HEK293 (cell line): Measurements from ENCODE around the gene SRSF9.

Experiments
- CTCF ChIA-PET: fragments of 350-600 bp; formaldehyde crosslinking; extraction: SDS; loops from one replicate; lab custom pipeline; 2021; ENCODE audit warnings: antibody characterized with exemption; lab: Yijun Ruan, JAX
- POLR2A ChIA-PET: fragments of 300-600 bp; formaldehyde crosslinking; extraction: SDS; loops from one replicate; lab custom pipeline; 2020; ENCODE audit warnings: antibody characterized with exemption, inconsistent platforms; lab: Yijun Ruan, JAX
- H3K27ac ChIP-seq: fragments of 200-500 bp; sonication (Bioruptor generic); 2 replicates; pipeline ENCODE4 v1.5.1; 2014; ENCODE audit warnings: low read depth, low read length, control low read depth, inconsistent platforms; ENCODE audit errors: extremely low read depth
- H3K36me3 ChIP-seq, 2 experiments: fragments of 200-500 bp in 1 of 2; sonication (Bioruptor generic) in 1 of 2; 1 replicate in 1 of 2; 2 replicates in 1 of 2; pipeline ENCODE4 v1.5.1; 2014 to 2017; ENCODE audit warnings: inconsistent platforms in 2 of 2, low read length in 2 of 2; ENCODE audit not compliant: control insufficient read depth in 2 of 2, insufficient read depth in 1 of 2
- H3K4me1 ChIP-seq: fragments of 200-500 bp; sonication (Bioruptor generic); 2 replicates; pipeline ENCODE4 v1.5.1; 2014; ENCODE audit warnings: mild to moderate bottlenecking, low read length, inconsistent platforms; ENCODE audit not compliant: control insufficient read depth, insufficient read depth
- H3K4me3 ChIP-seq: 2 replicates; pipeline ENCODE4 v1.5.1; 2011; ENCODE audit warnings: low read depth, mild to moderate bottlenecking, control low read depth, low read length, moderate library complexity
- H3K9me3 ChIP-seq: fragments of 200-500 bp; sonication (Bioruptor generic); 2 replicates; pipeline ENCODE4 v1.5.1; 2014; ENCODE audit warnings: low read depth, low read length, inconsistent platforms; ENCODE audit not compliant: control insufficient read depth, insufficient read depth
- EGR2 ChIP-seq: fragments of 450-650 bp; formaldehyde crosslinking; IDR thresholded peaks from 2 replicates; pipeline ENCODE4 v1.5.1; 2016; ENCODE audit warnings: low read depth, missing biosample characterization, missing genetic modification characterization
- GLIS2 ChIP-seq: fragments of 450-650 bp; formaldehyde crosslinking; IDR thresholded peaks from 2 replicates; pipeline ENCODE4 v1.5.1; 2016; ENCODE audit warnings: missing biosample characterization, missing genetic modification characterization
- MYNN ChIP-seq: fragments of 450-650 bp; formaldehyde crosslinking; IDR thresholded peaks from 2 replicates; pipeline ENCODE4 v1.5.1; 2016; ENCODE audit warnings: missing biosample characterization, missing genetic modification characterization, borderline replicate concordance
- SCRT1 ChIP-seq: fragments of 450-650 bp; formaldehyde crosslinking; IDR thresholded peaks from 2 replicates; pipeline ENCODE4 v1.5.1; 2016; ENCODE audit warnings: missing biosample characterization, missing genetic modification characterization, borderline replicate concordance
- ZBTB1 ChIP-seq: fragments of 450-650 bp; formaldehyde crosslinking; IDR thresholded peaks from 2 replicates; pipeline ENCODE4 v1.5.1; 2016; ENCODE audit warnings: missing biosample characterization, missing genetic modification characterization
- ZBTB8A ChIP-seq: fragments of 450-650 bp; formaldehyde crosslinking; IDR thresholded peaks from 2 replicates; pipeline ENCODE4 v1.5.1; 2016; ENCODE audit warnings: missing biosample characterization, missing genetic modification characterization
- ZFP3 ChIP-seq: fragments of 450-650 bp; formaldehyde crosslinking; IDR thresholded peaks from 2 replicates; pipeline ENCODE4 v1.5.1; 2016; ENCODE audit warnings: low read depth, missing biosample characterization, missing genetic modification characterization
- ZIC2 ChIP-seq: fragments of 450-650 bp; formaldehyde crosslinking; IDR thresholded peaks from 2 replicates; pipeline ENCODE4 v1.5.1; 2016; ENCODE audit warnings: missing biosample characterization, missing genetic modification characterization
- ZNF146 ChIP-seq: fragments of 450-650 bp; formaldehyde crosslinking; IDR thresholded peaks from 2 replicates; pipeline ENCODE4 v1.5.1; 2016; ENCODE audit warnings: missing biosample characterization, missing genetic modification characterization
- ZNF223 ChIP-seq: fragments of 450-650 bp; formaldehyde crosslinking; IDR thresholded peaks from 2 replicates; pipeline ENCODE4 v1.5.1; 2016; ENCODE audit warnings: missing biosample characterization, missing genetic modification characterization
- ZNF23 ChIP-seq: fragments of 450-650 bp; formaldehyde crosslinking; IDR thresholded peaks from 2 replicates; pipeline ENCODE4 v1.5.1; 2016; ENCODE audit warnings: missing biosample characterization, missing genetic modification characterization, borderline replicate concordance
- ZNF24 ChIP-seq: fragments of 450-650 bp; formaldehyde crosslinking; IDR thresholded peaks from 2 replicates; pipeline ENCODE4 v1.5.1; 2016; ENCODE audit warnings: missing biosample characterization, missing genetic modification characterization
- ZNF274 ChIP-seq, 2 experiments: fragments of 200-500 bp in 1 of 2; fragments of 450-650 bp in 1 of 2; sonication (Bioruptor generic) in 1 of 2; formaldehyde crosslinking in 1 of 2; IDR thresholded peaks; 2 replicates each; pipeline versions ENCODE4 v1.5.1 to v1.6.1; 2014 to 2016; ENCODE audit warnings: borderline replicate concordance in 1 of 2, inconsistent platforms in 1 of 2, low read length in 1 of 2, missing biosample characterization in 1 of 2, missing genetic modification characterization in 1 of 2
- ZNF37A ChIP-seq: fragments of 450-650 bp; IDR thresholded peaks from 2 replicates; pipeline ENCODE4 v1.5.1; 2018; ENCODE audit warnings: missing biosample characterization, missing genetic modification characterization
- ZNF433 ChIP-seq: fragments of 450-650 bp; formaldehyde crosslinking; IDR thresholded peaks from 2 replicates; pipeline ENCODE4 v1.5.1; 2016; ENCODE audit warnings: missing biosample characterization, missing genetic modification characterization, low read depth
- ZNF501 ChIP-seq: fragments of 450-650 bp; formaldehyde crosslinking; IDR thresholded peaks from 2 replicates; pipeline ENCODE4 v1.5.1; 2016; ENCODE audit warnings: missing biosample characterization, missing genetic modification characterization
- ZNF510 ChIP-seq: fragments of 450-650 bp; formaldehyde crosslinking; IDR thresholded peaks from 2 replicates; pipeline ENCODE4 v1.5.1; 2018; ENCODE audit warnings: mild to moderate bottlenecking, missing genetic modification characterization, missing biosample characterization; ENCODE audit not compliant: insufficient replicate concordance
- ZNF560 ChIP-seq: fragments of 450-650 bp; formaldehyde crosslinking; IDR thresholded peaks from 2 replicates; pipeline ENCODE4 v1.5.1; 2017; ENCODE audit warnings: missing biosample characterization, missing genetic modification characterization, borderline replicate concordance
- ZNF626 ChIP-seq: fragments of 450-650 bp; sonication (Bioruptor Pico); formaldehyde crosslinking; IDR thresholded peaks from 2 replicates; pipeline ENCODE4 v1.5.1; 2018; ENCODE audit warnings: missing biosample characterization, missing genetic modification characterization, inconsistent platforms
- ZNF629 ChIP-seq: fragments of 450-650 bp; formaldehyde crosslinking; IDR thresholded peaks from 2 replicates; pipeline ENCODE4 v1.5.1; 2017; ENCODE audit warnings: missing biosample characterization, missing genetic modification characterization
- ZNF677 ChIP-seq: fragments of 450-650 bp; IDR thresholded peaks from 2 replicates; pipeline ENCODE4 v1.5.0; 2018; ENCODE audit warnings: missing biosample characterization, mild to moderate bottlenecking, missing genetic modification characterization, moderate library complexity
- ZNF747 ChIP-seq: fragments of 450-650 bp; formaldehyde crosslinking; IDR thresholded peaks from 2 replicates; pipeline ENCODE4 v1.5.1; 2016; ENCODE audit warnings: missing biosample characterization, missing genetic modification characterization
- ZSCAN16 ChIP-seq: fragments of 450-650 bp; formaldehyde crosslinking; IDR thresholded peaks from 2 replicates; pipeline ENCODE4 v1.5.1; 2016; ENCODE audit warnings: missing biosample characterization, missing genetic modification characterization
- ZXDB ChIP-seq: fragments of 450-650 bp; formaldehyde crosslinking; IDR thresholded peaks from 2 replicates; pipeline ENCODE4 v1.5.1; 2016; ENCODE audit warnings: missing biosample characterization, missing genetic modification characterization
- TF ChIP-seq, protein P1 (sequence below): fragments of 450-650 bp; IDR thresholded peaks from 2 replicates; pipeline ENCODE4 v1.5.1; 2018; ENCODE audit warnings: missing biosample characterization, missing genetic modification characterization
- TF ChIP-seq, protein P2 (sequence below): sonication (generic); formaldehyde crosslinking; IDR thresholded peaks from 2 replicates; pipeline ENCODE4 v1.8.1; 2022; ENCODE audit warnings: mild to moderate bottlenecking, moderate library complexity, missing genetic modification reagents
- TF ChIP-seq, protein P3 (sequence below): fragments of 450-650 bp; formaldehyde crosslinking; IDR thresholded peaks from 2 replicates; pipeline ENCODE4 v1.5.1; 2016; ENCODE audit warnings: missing biosample characterization, missing genetic modification characterization, low read depth
- TF ChIP-seq, protein P4 (sequence below): fragments of 450-650 bp; formaldehyde crosslinking; IDR thresholded peaks from 2 replicates; pipeline ENCODE4 v1.5.1; 2016; ENCODE audit warnings: missing biosample characterization, missing genetic modification characterization, borderline replicate concordance

The SRSF9 gene, protein sequence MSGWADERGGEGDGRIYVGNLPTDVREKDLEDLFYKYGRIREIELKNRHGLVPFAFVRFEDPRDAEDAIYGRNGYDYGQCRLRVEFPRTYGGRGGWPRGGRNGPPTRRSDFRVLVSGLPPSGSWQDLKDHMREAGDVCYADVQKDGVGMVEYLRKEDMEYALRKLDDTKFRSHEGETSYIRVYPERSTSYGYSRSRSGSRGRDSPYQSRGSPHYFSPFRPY

DNA sequence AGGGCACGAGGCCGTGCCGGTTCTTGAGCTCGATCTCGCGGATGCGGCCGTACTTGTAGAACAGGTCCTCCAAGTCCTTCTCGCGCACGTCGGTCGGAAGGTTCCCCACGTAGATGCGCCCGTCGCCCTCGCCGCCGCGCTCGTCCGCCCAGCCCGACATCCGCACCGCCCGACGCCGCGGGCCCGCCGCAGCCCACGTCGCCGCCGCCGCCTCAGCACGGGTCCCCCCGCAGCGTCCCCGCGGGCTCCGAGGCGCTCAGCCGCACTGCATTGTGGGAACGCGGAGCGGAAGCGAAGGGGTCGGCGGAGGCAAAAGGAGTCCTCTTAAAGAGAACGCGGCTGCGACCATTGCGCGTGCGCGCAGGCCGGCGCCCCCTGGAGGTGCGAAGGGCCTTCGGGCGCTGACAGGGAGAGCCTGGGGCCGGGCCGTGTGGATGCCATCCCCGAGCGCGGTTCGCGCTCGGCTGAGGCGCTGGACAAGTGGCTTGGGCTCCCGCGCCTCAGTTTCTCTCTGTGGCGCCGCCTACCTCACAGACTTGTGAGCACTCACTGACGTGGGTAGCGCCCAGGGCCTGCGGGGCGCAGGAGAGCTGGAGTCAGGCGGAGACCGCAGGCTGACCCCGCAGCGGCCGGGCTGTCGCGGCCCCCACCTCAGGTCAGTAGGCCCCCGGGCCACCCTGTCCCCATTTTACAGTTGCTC, at the start of gene SRSF9:
Gene SRSF9 (minus strand): TSS at position 299 of the 700 bp plus-strand sequence. CDS start 139 bp downstream, at position 160.
- ChIA-PET CTCF (interaction anchor here (0.6 to 1.9 kb wide), 12 partner anchors 11 to 1198 kb away, joined by 3 to 10 read pairs (median 4); partner anchors contain the start of genes COX6A1 and POP5), POLR2A (interaction anchor here (0.5 to 4.7 kb wide), 12 partner anchors 8 to 267 kb away, joined by 3 to 38 read pairs (median 4); partner anchors contain the start of genes COQ5, DYNLL1, POP5 and RNU4-2)
- Histone ChIP-seq H3K27ac (peak within 1 kb of the TSS; percentile 99), H3K36me3 (peaks cover 26 to 32% of the 10 kb centered on the region in 2 experiments), H3K4me3 (peak within 1 kb of the TSS; percentile 96), H3K4me1 (peaks cover 14% of the 10 kb centered on the region; the same call in 1 of the 2 replicates), H3K9me3 (no peaks in the 10 kb centered on the region)
- TF ChIP-seq, protein P1, sequence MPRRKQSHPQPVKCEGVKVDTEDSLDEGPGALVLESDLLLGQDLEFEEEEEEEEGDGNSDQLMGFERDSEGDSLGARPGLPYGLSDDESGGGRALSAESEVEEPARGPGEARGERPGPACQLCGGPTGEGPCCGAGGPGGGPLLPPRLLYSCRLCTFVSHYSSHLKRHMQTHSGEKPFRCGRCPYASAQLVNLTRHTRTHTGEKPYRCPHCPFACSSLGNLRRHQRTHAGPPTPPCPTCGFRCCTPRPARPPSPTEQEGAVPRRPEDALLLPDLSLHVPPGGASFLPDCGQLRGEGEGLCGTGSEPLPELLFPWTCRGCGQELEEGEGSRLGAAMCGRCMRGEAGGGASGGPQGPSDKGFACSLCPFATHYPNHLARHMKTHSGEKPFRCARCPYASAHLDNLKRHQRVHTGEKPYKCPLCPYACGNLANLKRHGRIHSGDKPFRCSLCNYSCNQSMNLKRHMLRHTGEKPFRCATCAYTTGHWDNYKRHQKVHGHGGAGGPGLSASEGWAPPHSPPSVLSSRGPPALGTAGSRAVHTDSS (tag by site-specific recombination) = no peak
- TF ChIP-seq ZXDB (tag by site-specific recombination) = peak; percentile 85
- peak; percentile 76 for TF ChIP-seq ZNF501 (tag by site-specific recombination)
- peak; percentile 87 for TF ChIP-seq ZBTB8A (tag by site-specific recombination)
- no peak for TF ChIP-seq ZNF560 (tag by site-specific recombination)
- no peak for TF ChIP-seq ZNF433 (tag by site-specific recombination)
- 0 out of 2 replicates have a peak, but pooled peaks have one; percentile 31 for TF ChIP-seq ZNF24 (tag by site-specific recombination)
- peak; percentile 20; the same call in 1 of the 2 replicates for TF ChIP-seq ZNF629 (tag by site-specific recombination)
- TF ChIP-seq, protein P2, sequence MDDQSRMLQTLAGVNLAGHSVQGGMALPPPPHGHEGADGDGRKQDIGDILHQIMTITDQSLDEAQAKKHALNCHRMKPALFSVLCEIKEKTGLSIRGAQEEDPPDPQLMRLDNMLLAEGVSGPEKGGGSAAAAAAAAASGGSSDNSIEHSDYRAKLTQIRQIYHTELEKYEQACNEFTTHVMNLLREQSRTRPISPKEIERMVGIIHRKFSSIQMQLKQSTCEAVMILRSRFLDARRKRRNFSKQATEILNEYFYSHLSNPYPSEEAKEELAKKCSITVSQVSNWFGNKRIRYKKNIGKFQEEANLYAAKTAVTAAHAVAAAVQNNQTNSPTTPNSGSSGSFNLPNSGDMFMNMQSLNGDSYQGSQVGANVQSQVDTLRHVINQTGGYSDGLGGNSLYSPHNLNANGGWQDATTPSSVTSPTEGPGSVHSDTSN (CRISPR knock-in tag) = peak; percentile 64; the same call in 1 of the 2 replicates
- TF ChIP-seq EGR2 (tag by site-specific recombination) = no peak
- no peak for TF ChIP-seq ZBTB1 (tag by site-specific recombination)
- TF ChIP-seq ZNF37A (tag by site-specific recombination) = 0 out of 2 replicates have a peak, but pooled peaks have one; percentile 35
- TF ChIP-seq, protein P3, sequence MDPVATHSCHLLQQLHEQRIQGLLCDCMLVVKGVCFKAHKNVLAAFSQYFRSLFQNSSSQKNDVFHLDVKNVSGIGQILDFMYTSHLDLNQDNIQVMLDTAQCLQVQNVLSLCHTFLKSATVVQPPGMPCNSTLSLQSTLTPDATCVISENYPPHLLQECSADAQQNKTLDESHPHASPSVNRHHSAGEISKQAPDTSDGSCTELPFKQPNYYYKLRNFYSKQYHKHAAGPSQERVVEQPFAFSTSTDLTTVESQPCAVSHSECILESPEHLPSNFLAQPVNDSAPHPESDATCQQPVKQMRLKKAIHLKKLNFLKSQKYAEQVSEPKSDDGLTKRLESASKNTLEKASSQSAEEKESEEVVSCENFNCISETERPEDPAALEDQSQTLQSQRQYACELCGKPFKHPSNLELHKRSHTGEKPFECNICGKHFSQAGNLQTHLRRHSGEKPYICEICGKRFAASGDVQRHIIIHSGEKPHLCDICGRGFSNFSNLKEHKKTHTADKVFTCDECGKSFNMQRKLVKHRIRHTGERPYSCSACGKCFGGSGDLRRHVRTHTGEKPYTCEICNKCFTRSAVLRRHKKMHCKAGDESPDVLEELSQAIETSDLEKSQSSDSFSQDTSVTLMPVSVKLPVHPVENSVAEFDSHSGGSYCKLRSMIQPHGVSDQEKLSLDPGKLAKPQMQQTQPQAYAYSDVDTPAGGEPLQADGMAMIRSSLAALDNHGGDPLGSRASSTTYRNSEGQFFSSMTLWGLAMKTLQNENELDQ (tag by site-specific recombination) = no peak
- no peak for TF ChIP-seq ZSCAN16 (tag by site-specific recombination)
- TF ChIP-seq ZNF274 (IDR thresholded peaks at IDR 0.05; ENCODE audit: low read length) = no peak
- no peak for TF ChIP-seq ZNF274 (tag by site-specific recombination; IDR thresholded peaks at IDR 0.05; ENCODE audit: borderline replicate concordance)
- peak; percentile 76 for TF ChIP-seq GLIS2 (tag by site-specific recombination)
- 0 out of 2 replicates have a peak, but pooled peaks have one; percentile 20 for TF ChIP-seq ZIC2 (tag by site-specific recombination)
- TF ChIP-seq, protein P4, sequence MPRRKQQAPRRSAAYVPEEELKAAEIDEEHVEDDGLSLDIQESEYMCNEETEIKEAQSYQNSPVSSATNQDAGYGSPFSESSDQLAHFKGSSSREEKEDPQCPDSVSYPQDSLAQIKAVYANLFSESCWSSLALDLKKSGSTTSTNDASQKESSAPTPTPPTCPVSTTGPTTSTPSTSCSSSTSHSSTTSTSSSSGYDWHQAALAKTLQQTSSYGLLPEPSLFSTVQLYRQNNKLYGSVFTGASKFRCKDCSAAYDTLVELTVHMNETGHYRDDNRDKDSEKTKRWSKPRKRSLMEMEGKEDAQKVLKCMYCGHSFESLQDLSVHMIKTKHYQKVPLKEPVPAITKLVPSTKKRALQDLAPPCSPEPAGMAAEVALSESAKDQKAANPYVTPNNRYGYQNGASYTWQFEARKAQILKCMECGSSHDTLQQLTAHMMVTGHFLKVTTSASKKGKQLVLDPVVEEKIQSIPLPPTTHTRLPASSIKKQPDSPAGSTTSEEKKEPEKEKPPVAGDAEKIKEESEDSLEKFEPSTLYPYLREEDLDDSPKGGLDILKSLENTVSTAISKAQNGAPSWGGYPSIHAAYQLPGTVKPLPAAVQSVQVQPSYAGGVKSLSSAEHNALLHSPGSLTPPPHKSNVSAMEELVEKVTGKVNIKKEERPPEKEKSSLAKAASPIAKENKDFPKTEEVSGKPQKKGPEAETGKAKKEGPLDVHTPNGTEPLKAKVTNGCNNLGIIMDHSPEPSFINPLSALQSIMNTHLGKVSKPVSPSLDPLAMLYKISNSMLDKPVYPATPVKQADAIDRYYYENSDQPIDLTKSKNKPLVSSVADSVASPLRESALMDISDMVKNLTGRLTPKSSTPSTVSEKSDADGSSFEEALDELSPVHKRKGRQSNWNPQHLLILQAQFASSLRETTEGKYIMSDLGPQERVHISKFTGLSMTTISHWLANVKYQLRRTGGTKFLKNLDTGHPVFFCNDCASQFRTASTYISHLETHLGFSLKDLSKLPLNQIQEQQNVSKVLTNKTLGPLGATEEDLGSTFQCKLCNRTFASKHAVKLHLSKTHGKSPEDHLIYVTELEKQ (tag by site-specific recombination) = peak; percentile 34; the same call in 1 of the 2 replicates
- TF ChIP-seq ZNF510 (tag by site-specific recombination) = no peak
- TF ChIP-seq SCRT1 (tag by site-specific recombination) = no peak
- TF ChIP-seq ZNF146 (tag by site-specific recombination) = no peak
- no peak for TF ChIP-seq ZNF626
- TF ChIP-seq ZFP3 (tag by site-specific recombination) = no peak
- no peak for TF ChIP-seq ZNF747 (tag by site-specific recombination)
- TF ChIP-seq MYNN = peak; percentile 59; the same call in 1 of the 2 replicates
- TF ChIP-seq ZNF23 = no peak
- TF ChIP-seq ZNF223 = no peak
- TF ChIP-seq ZNF677 = peak; percentile 57; the same call in 1 of the 2 replicates
